Thoracic aorta (tissue), 2 donors: ENCODE results near the gene GSTA2. TPM values are rescaled to one million over a fixed set of nuclear protein-coding genes. Genes with fewer than 3 reads are reported as not detected.

Source experiments
- ATAC-seq: fragments of 150-250 bp; one replicate; pipeline ENCODE4 v1.8.0; 2017; ENCODE audit warnings: low read depth; ENCODE audit not compliant: insufficient number of reproducible peaks, low FRiP score
- DNase-seq: peaks from one replicate; pipeline ENCODE4 v3.0.0-alpha.2; 2020; ENCODE audit warnings: low spot score
- H3K27ac ChIP-seq, 2 donors: fragments of 200-600 bp; sonication (generic); 1 replicate in 1 of 2; 2 replicates in 1 of 2; pipeline ENCODE4 v1.5.1; 2016; ENCODE audit warnings: mild to moderate bottlenecking in 2 of 2, moderate library complexity in 2 of 2
- H3K27me3 ChIP-seq: fragments of 200-600 bp; sonication (generic); replicated peaks from 2 replicates; pipeline ENCODE4 v1.6.0; 2016; ENCODE audit warnings: mild to moderate bottlenecking; ENCODE audit not compliant: insufficient read depth
- H3K36me3 ChIP-seq: fragments of 200-600 bp; sonication (generic); one replicate; pipeline ENCODE4 v1.5.1; 2016
- H3K4me1 ChIP-seq, 2 donors: fragments of 200-600 bp; sonication (generic); 1 replicate in 1 of 2; 2 replicates in 1 of 2; pipeline versions ENCODE4 v1.5.1 to v1.6.0; 2016; ENCODE audit warnings: low read depth in 2 of 2, mild to moderate bottlenecking in 1 of 2; ENCODE audit not compliant: control insufficient read depth in 1 of 2
- H3K4me3 ChIP-seq: fragments of 200-600 bp; sonication (generic); 2 replicates; pipeline ENCODE4 v1.5.1; 2016; ENCODE audit warnings: mild to moderate bottlenecking
- H3K9me3 ChIP-seq: fragments of 200-600 bp; sonication (generic); 2 replicates; pipeline ENCODE4 v1.5.1; 2016
- CTCF ChIP-seq: fragments of 200-600 bp; sonication (generic); IDR thresholded peaks from one replicate; pipeline ENCODE4 v1.5.1; 2019; ENCODE audit warnings: antibody characterized with exemption
- total RNA-seq, 2 donors: library from RNA; depleted of rRNA; stranded (reverse); fragments of >200 nt; gene quantifications; one replicate each; pipeline versions ENCODE4 v1.1.0 to v1.2.3, GENCODE V29; 2016

GSTA2 gene
- total RNA-seq, 2 donors from 2014 or later: not detected

- ATAC-seq (no peak), DNase-seq (no peak)
- Histone ChIP-seq H3K27me3 (no peaks in the 10 kb centered on the region), H3K4me3 (no peak overlapping the region), H3K4me1 (peaks cover 0 to 17% of the 10 kb centered on the region in 2 donors), H3K9me3 (no peaks in the 10 kb centered on the region), H3K36me3 (no peaks in the 10 kb centered on the region), H3K27ac (no peak overlapping the region)
- no peak for TF ChIP-seq CTCF
Observed at GRCh38 chr6:52735071-52735470, 28.2 kb downstream of the GSTA2 start.

- peaks cover 0 to 21% of the 10 kb centered on the region in 2 donors for H3K4me1 ChIP-seq
- DNase-seq (no peak), ATAC-seq (no peak)
- no peak for TF ChIP-seq CTCF
- H3K27me3 ChIP-seq: no peaks in the 10 kb centered on the region
- no peaks in the 10 kb centered on the region for H3K9me3 ChIP-seq
- H3K27ac ChIP-seq: no peak overlapping the region
- H3K36me3 ChIP-seq: no peaks in the 10 kb centered on the region
- no peak overlapping the region for H3K4me3 ChIP-seq
Observed at GRCh38 chr6:52734072-52734471, 29.2 kb downstream of the GSTA2 start.

- DNase-seq (no peak), ATAC-seq (no peak)
- Histone ChIP-seq H3K27ac (no peak overlapping the region), H3K9me3 (no peaks in the 10 kb centered on the region), H3K36me3 (no peaks in the 10 kb centered on the region), H3K4me3 (no peak overlapping the region), H3K4me1 (peaks cover 0 to 21% of the 10 kb centered on the region in 2 donors), H3K27me3 (no peaks in the 10 kb centered on the region)
- no peak for TF ChIP-seq CTCF
Observed at GRCh38 chr6:52733172-52733571, 30.1 kb downstream of the GSTA2 start.

GRCh38 chr6:52731719-52732118 lies 31.6 kb downstream of the GSTA2 start:
- Histone ChIP-seq H3K9me3 (no peaks in the 10 kb centered on the region), H3K4me3 (no peak overlapping the region), H3K36me3 (no peaks in the 10 kb centered on the region), H3K4me1 (peaks cover 0 to 23% of the 10 kb centered on the region in 2 donors), H3K27me3 (no peaks in the 10 kb centered on the region), H3K27ac (no peak overlapping the region)
- ATAC-seq: no peak
- TF ChIP-seq CTCF: no peak
- no peak for DNase-seq

GRCh38 chr6:52729576-52729975 lies 33.7 kb downstream of the GSTA2 start:
- no peaks in the 10 kb centered on the region for H3K9me3 ChIP-seq
- DNase-seq (no peak), ATAC-seq (no peak)
- H3K4me1 ChIP-seq: peaks cover 4 to 41% of the 10 kb centered on the region in 2 donors
- H3K4me3 ChIP-seq: no peak overlapping the region
- H3K27me3 ChIP-seq: no peaks in the 10 kb centered on the region
- H3K36me3 ChIP-seq: no peaks in the 10 kb centered on the region
- H3K27ac ChIP-seq: peak overlapping the region; percentile 46 to 55
- no peak for TF ChIP-seq CTCF
